Colonic mucosa (tissue), 4 donors: ENCODE results near the gene MMP15. TPM values are rescaled to one million over a fixed set of nuclear protein-coding genes. Genes with fewer than 3 reads are reported as not detected.

Experiments used
- DNase-seq: peaks from one replicate; pipeline ENCODE4 v3.0.0-alpha.2; 2020
- H3K27ac ChIP-seq: fragments of 200-600 bp; one replicate; pipeline ENCODE4 v1.8.0; 2021
- H3K27me3 ChIP-seq: fragments of 200-600 bp; one replicate; pipeline ENCODE4 v1.8.0; 2021
- H3K36me3 ChIP-seq: fragments of 200-600 bp; one replicate; pipeline ENCODE4 v1.8.0; 2021
- H3K4me1 ChIP-seq: fragments of 200-600 bp; one replicate; pipeline ENCODE4 v1.8.0; 2021; ENCODE audit warnings: mild to moderate bottlenecking
- H3K4me3 ChIP-seq: fragments of 200-600 bp; one replicate; pipeline ENCODE4 v1.8.0; 2021
- H3K9ac ChIP-seq, 2 donors: one replicate each; pipeline ENCODE4 v1.7.0; 2013; ENCODE audit warnings: control low read depth in 2 of 2, low read depth in 2 of 2, low read length in 2 of 2
- H3K9me3 ChIP-seq: fragments of 200-600 bp; one replicate; pipeline ENCODE4 v1.8.0; 2021
- intact Hi-C: fragments of 100-400 bp; cut with DNase I; formaldehyde crosslinking; loops from one replicate; pipeline ENCODE4 v1.14.1; 2022
- total RNA-seq, 2 donors: library from RNA; stranded (reverse); fragmentation: NEBNext Ultra II Directional in 1 of 2; extraction: Animal tissue kit (Norgen Biotek cat#: 25700) in 1 of 2; gene quantifications; one replicate each; pipeline ENCODE4 v1.2.1, GENCODE V29; 2021
- TF ChIP-seq, protein P1 (sequence below): fragments of 200-600 bp; IDR thresholded peaks from one replicate; pipeline ENCODE4 v1.8.0; 2022; ENCODE audit warnings: antibody characterized with exemption, mild to moderate bottlenecking
- donor health status: healthy.
- donor health status: DM: no; HTN: no; CAD: no.
- donor health status: DM: no; HTN: no; CAD: no.

Gene MMP15
- total RNA-seq, 2 donors from 2014 or later, result 79.2 to 126 TPM

DNA sequence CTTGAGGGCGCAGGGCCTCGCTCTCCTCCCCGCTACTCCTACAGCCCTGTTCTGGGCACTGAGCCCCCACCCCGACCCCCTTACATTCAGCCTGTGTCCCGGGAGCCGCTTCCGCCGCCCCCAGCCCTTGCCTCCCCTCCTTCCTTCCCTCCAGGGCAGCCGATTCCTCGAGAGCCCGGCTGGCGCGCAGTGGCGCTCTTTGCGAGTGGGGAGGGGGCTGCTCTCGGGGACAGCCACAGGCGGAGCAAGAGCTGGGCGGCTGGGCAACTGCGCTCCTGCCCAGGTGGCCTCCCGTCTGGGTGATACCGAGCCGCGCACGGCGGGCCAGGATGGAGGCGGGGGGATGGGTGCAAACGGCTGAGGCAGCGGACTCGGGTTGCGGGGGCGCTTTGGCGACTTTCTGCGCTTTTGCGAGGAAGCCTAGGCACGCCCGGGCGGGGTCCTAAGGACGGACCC, 1.2 kb downstream of the MMP15 start:
- Histone ChIP-seq H3K4me3 (peak overlapping the region; percentile 96), H3K27ac (peak overlapping the region; percentile 89), H3K27me3 (no peaks in the 10 kb centered on the region), H3K36me3 (no peaks in the 10 kb centered on the region), H3K4me1 (peaks cover 17% of the 10 kb centered on the region), H3K9ac (peak overlapping the region; percentile 87 to 92), H3K9me3 (no peaks in the 10 kb centered on the region)
- intact Hi-C loops, result loop anchor here (5.0 kb wide), 1 partner anchor 171 kb away; the partner anchor contains the start of gene CSNK2A2
- peak; percentile 44 for DNase-seq
- TF ChIP-seq, protein P1, sequence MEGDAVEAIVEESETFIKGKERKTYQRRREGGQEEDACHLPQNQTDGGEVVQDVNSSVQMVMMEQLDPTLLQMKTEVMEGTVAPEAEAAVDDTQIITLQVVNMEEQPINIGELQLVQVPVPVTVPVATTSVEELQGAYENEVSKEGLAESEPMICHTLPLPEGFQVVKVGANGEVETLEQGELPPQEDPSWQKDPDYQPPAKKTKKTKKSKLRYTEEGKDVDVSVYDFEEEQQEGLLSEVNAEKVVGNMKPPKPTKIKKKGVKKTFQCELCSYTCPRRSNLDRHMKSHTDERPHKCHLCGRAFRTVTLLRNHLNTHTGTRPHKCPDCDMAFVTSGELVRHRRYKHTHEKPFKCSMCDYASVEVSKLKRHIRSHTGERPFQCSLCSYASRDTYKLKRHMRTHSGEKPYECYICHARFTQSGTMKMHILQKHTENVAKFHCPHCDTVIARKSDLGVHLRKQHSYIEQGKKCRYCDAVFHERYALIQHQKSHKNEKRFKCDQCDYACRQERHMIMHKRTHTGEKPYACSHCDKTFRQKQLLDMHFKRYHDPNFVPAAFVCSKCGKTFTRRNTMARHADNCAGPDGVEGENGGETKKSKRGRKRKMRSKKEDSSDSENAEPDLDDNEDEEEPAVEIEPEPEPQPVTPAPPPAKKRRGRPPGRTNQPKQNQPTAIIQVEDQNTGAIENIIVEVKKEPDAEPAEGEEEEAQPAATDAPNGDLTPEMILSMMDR, result no peak

DNA sequence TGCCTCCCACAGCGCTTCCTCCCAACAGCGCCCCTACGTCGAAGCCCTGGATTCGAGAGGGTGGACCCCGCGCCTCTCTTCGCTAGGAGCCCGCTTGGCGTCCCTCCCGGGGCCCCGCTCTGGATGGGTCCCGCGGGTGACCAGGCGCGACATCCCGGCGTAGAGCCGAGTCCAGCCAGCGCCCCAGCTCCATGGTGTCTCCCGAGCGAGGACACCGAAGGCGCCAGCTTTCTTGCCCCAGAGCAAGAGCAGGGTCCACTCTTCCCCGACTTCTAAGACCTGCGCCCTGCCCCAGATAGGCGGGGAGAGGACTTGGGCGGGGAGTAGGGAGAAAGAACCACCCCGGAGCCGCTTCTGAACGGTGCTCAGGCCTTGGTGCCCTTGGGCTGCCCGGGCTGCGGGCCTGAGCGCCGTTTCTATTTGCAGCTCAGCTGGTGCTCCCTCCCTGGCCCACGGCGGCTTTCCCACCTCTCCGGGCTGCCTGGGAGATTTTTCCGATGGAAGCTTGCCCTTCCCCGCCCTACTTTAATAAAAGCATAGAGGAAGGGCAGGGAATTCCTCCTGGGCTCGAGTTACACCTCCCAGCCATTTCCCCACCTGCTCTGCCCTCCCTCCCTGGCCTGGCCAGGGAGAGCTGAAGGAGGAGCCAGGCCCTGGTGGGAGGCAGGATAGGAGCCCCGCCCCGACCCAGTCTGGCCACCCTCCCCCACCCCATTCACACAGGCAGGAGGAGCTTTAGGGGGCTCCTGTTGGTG, 1.8 kb downstream of the MMP15 start:
- Histone ChIP-seq H3K9me3 (no peaks in the 10 kb centered on the region), H3K27me3 (no peaks in the 10 kb centered on the region), H3K9ac (peak overlapping the region; percentile 87 to 92), H3K27ac (peak overlapping the region; percentile 89), H3K4me3 (peak overlapping the region; percentile 96), H3K4me1 (peaks cover 17% of the 10 kb centered on the region), H3K36me3 (no peaks in the 10 kb centered on the region)
- peak; percentile 83 for DNase-seq
- intact Hi-C loops, result loop anchor here (5.0 kb wide), 1 partner anchor 170 kb away; the partner anchor contains the start of gene CSNK2A2
- TF ChIP-seq, protein P1, result no peak

DNA sequence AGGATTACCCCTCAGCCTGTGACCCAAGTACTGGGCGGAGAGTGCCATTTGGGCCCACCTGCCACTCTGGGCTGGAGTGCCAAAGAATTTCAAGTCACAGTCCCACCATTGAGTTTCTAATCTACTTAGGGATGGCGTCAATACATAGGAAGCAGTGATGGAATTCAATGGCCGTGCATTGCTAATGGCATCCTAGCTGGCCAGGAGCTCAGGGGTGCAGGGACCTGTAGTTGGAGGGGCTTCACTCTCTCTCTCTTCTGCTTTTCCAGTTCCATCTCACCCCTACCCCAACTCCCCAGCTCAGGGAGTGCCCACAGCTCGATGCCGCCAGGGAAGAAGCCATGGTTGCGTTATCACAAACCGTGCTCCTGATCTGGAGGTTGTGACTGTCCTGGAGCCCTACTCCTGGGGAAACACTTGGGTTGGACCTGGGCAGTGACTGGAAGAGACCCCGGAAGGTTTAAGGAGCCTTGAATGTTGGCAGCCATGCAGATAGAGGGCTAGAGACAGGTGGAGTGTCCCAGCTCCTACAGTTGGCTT, 2.4 kb downstream of the MMP15 start:
- Histone ChIP-seq H3K9me3 (no peaks in the 10 kb centered on the region), H3K4me3 (peak overlapping the region; percentile 96), H3K27me3 (no peaks in the 10 kb centered on the region), H3K9ac (peak overlapping the region in 1 of 2 donors; percentile 87), H3K36me3 (no peaks in the 10 kb centered on the region), H3K27ac (peak overlapping the region; percentile 89), H3K4me1 (peaks cover 11% of the 10 kb centered on the region)
- no peak for DNase-seq
- intact Hi-C loops, result loop anchor here (5.0 kb wide), 1 partner anchor 169 kb away; the partner anchor contains the start of gene CSNK2A2
- TF ChIP-seq, protein P1, result no peak

DNA sequence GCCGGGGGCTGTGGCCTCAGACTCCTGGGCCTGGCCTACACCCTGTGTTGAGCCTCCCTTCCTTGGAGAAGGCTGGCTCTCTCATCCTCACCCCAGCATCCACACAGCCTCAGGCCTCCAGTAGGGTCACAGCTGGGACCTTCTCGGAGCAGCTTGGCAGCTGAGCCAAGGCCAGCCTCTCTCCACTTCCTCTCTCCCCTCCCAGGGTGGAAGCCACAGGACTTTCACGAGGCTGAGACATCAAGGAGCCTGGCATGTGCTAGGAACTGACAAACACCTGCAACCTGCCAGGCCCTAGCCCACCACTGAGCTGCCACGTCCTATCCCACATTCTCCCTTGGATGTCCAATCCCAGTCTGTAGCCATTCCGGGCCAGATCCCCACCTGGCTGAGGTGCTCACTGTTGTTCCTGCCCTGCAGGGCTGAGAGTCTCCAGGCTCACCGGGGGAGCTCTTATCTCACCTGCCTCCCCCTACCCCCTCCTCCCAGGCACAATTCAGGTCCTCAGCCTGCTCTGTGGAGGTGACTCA, 3.1 kb downstream of the MMP15 start:
- peak overlapping the region; percentile 12 to 87 for H3K9ac ChIP-seq
- H3K27ac ChIP-seq, result no peak overlapping the region
- no peaks in the 10 kb centered on the region for H3K27me3 ChIP-seq
- H3K4me1 ChIP-seq, result peaks cover 6% of the 10 kb centered on the region
- no peak overlapping the region for H3K4me3 ChIP-seq
- intact Hi-C loops, result loop anchor here (5.0 kb wide), 1 partner anchor 169 kb away; the partner anchor contains the start of gene CSNK2A2
- no peaks in the 10 kb centered on the region for H3K36me3 ChIP-seq
- DNase-seq, result no peak
- no peaks in the 10 kb centered on the region for H3K9me3 ChIP-seq
- TF ChIP-seq, protein P1, result no peak

DNA sequence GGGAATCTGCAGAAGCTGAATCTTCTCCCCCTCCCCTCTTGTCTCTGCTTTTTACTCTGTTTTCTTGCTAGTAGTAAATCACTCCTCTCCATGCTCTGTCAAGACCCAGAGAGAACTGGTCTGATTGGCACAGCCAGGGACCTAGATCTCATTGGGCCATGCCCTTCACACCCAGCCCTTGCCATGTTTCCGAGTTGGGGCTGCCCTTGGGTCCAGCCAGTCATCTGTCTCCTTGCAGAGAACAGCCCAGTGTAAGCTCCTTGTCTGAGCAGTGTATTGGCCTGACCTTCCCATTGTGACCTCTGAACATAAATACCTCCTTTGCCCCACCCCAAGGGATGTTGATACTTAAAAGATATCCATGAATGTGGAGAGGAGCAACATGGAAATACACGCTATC, 3.9 kb downstream of the MMP15 start:
- TF ChIP-seq, protein P1, result no peak
- DNase-seq, result no peak
- peaks cover under 1% of the 10 kb centered on the region for H3K4me1 ChIP-seq

More for the DNA sequence above, 3.9 kb downstream of the MMP15 start:
- Histone ChIP-seq H3K27me3 (no peaks in the 10 kb centered on the region), H3K36me3 (no peaks in the 10 kb centered on the region), H3K9ac (peak overlapping the region in 1 of 2 donors; percentile 14), H3K27ac (no peak overlapping the region), H3K9me3 (no peaks in the 10 kb centered on the region), H3K4me3 (no peak overlapping the region)
- intact Hi-C loops, result loop anchor here (5.0 kb wide), 1 partner anchor 168 kb away; the partner anchor contains the start of gene CSNK2A2
